Measurements from ENCODE around the gene VSIG8.

Gene VSIG8

GRCh38 chr1:159832309-159832708, 30.1 kb downstream of the VSIG8 start:
- no peak overlapping the region for H3K4me3 ChIP-seq (ENCODE audit: low read length)
- TF ChIP-seq, protein P1, sequence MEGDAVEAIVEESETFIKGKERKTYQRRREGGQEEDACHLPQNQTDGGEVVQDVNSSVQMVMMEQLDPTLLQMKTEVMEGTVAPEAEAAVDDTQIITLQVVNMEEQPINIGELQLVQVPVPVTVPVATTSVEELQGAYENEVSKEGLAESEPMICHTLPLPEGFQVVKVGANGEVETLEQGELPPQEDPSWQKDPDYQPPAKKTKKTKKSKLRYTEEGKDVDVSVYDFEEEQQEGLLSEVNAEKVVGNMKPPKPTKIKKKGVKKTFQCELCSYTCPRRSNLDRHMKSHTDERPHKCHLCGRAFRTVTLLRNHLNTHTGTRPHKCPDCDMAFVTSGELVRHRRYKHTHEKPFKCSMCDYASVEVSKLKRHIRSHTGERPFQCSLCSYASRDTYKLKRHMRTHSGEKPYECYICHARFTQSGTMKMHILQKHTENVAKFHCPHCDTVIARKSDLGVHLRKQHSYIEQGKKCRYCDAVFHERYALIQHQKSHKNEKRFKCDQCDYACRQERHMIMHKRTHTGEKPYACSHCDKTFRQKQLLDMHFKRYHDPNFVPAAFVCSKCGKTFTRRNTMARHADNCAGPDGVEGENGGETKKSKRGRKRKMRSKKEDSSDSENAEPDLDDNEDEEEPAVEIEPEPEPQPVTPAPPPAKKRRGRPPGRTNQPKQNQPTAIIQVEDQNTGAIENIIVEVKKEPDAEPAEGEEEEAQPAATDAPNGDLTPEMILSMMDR (IDR thresholded peaks at IDR 0.05; ENCODE audit: insufficient read depth, low read depth, low read length, missing control alignments): no peak
- no peak for DNase-seq (ENCODE audit: low read depth)

DNA sequence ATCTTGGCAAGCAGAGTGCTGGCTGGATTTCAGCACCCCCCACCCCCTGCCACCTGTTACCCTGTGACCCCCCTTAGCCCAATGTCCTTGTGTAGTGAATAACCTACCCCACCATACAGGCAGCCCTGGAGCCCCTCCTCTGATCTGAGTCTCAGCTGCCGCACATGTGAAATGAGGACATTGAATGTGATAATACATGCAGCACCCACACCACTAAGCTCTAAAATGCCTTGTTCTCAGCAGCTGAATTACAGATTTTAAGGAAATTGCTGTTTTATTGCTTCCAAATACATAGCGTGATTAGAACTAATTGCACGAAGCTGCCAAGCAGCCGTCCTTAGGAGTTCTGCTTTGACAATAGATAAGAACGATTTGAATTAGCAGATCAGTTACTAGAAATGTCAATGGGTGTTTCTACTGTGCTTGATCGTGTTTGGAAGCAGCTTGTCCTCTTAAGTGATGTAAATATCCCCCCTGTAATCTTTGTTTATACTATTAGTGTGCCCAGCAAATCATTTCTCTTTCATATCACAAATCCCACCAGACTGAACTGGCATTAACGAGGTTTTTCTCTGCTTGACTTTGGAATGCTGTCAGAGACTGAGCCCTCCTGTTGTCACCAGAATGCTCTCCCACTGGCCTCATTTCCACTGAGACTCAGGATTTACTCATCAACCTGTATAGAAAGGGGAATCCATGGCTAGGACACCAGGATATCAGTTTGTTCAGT, 30.9 kb downstream of the VSIG8 start:
- no peak overlapping the region for H3K4me3 ChIP-seq (ENCODE audit: low read length)
- no peak for DNase-seq (ENCODE audit: low read depth)
- TF ChIP-seq, protein P1 (IDR thresholded peaks at IDR 0.05; ENCODE audit: insufficient read depth, low read depth, low read length, missing control alignments): no peak

- DNase-seq (ENCODE audit: low read depth): no peak
- H3K4me3 ChIP-seq (ENCODE audit: low read length): no peak overlapping the region
- TF ChIP-seq, protein P1 (IDR thresholded peaks at IDR 0.05; ENCODE audit: insufficient read depth, low read depth, low read length, missing control alignments): no peak
These were observed 31.7 kb downstream of the VSIG8 start for GRCh38 chr1:159830722-159831121.

GRCh38 chr1:159829822-159830465, 32.5 kb downstream of the VSIG8 start:
- no peak for DNase-seq (ENCODE audit: low read depth)
- H3K4me3 ChIP-seq (ENCODE audit: low read length): no peak overlapping the region
- TF ChIP-seq, protein P1 (IDR thresholded peaks at IDR 0.05; ENCODE audit: insufficient read depth, low read depth, low read length, missing control alignments): no peak

- TF ChIP-seq, protein P1 (IDR thresholded peaks at IDR 0.05; ENCODE audit: insufficient read depth, low read depth, low read length, missing control alignments): peak; percentile 41
- no peak for DNase-seq (ENCODE audit: low read depth)
- no peak overlapping the region for H3K4me3 ChIP-seq (ENCODE audit: low read length)
These were observed 33.2 kb downstream of the VSIG8 start for GRCh38 chr1:159829273-159829634.

DNA sequence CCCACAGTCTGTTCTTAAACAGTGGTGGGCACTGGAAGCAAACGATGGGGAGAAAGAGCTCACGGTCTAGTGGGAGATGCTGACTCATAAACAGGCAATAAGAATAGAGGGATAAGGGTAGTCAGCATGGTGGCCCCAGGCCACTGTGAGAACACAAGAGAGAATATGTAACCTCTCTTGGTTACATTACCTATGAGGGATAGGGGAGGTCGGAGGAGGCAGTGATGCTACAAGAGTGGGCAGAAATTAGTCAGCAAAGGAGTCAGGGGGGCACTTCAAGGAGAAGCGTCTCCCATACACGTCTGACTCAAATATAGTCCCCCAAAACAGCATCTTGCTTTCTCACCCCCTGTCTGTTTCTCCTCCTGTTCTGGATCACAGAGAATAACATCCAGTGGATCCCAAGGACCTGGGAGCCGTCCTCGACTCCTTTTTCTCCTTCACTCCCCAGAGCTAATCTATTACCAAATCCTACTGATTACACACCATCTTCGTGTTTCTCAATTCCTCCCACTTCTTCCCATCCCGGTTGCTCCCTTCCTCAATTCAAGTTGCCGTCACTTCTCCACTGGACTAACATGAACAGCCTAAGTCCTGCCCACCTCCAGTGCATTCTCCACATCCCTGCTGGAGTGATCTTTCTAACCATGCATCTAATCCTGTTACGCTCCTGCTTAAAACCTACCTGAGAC, 33.7 kb downstream of the VSIG8 start:
- no peak overlapping the region for H3K4me3 ChIP-seq (ENCODE audit: low read length)
- TF ChIP-seq, protein P1 (IDR thresholded peaks at IDR 0.05; ENCODE audit: insufficient read depth, low read depth, low read length, missing control alignments): no peak
- no peak for DNase-seq (ENCODE audit: low read depth)
